Measurements from ENCODE around the gene ATP6V1B1. TPM values are rescaled to one million over a fixed set of nuclear protein-coding genes. Genes with fewer than 3 reads are reported as not detected.

ATP6V1B1 gene
- total and polyA plus RNA-seq, 2 donors (not counting 1 experiment from before 2014, with no cell fraction given): 1.0 to 2.1 TPM

DNA sequence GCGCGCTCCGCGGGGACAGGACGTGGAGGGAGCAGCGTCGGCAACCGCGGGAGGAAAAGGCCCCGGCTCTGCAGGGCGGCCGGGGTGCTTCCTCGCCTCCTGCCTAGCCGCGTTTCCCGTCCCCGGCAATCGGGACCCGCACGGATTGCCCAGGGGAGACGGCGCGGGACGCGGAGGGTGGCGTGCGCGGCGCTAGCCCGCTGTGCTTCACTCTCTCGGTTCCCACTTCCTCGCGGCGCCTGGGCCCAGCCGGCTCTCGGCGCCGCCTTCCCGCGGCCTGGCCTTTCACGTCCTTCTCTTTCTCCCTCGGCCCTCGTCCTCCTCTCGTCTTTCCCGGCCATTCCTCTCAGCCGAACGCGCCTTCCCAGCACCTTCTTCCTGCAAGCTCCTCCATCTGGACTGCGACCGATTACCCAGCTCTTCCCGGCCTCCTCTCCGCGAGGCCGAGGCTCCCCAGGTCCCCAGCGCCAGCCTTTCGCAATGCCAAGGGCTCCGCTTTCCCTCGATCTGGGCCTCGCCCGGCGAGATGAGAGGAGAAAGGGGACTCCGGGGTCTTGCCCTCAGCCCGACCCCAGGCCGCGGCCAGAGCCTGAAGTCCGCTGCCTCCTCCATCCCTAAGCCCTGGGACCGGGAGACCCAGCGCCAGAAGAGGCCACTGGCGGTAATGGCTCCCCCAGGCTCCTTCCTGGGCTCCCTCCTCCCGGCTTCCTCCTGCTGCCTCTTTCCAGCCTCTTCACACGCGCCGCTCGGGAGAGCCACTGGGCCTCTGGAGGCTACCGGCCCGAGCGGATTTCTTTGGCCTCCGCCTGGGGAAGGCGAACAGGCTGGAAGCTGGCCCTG, 34.3 kb upstream of the ATP6V1B1 start:
- Histone ChIP-seq H3K9ac (ENCODE audit: insufficient read depth, low read length) (peak overlapping the region; percentile 76), H3K79me2 (ENCODE audit: control insufficient read depth, insufficient read depth, low read length) (no peaks in the 10 kb centered on the region), H3K4me1 (ENCODE audit: control insufficient read depth, extremely low read depth, insufficient read depth, low read length) (peaks cover 5% of the 10 kb centered on the region), H3K4me3 (replicated peaks in 1 of 4; ENCODE audit: control extremely low read depth in 1 of 4, insufficient read depth in 1 of 4, low read depth in 3 of 4, low read length in 4 of 4) (peak overlapping the region; percentile 58 to 82 (median 74)), H3K27ac (ENCODE audit: insufficient read depth, low read length) (peak overlapping the region; percentile 80), H3K36me3 (ENCODE audit: control insufficient read depth, insufficient read depth, low read length) (no peaks in the 10 kb centered on the region), H3K9me3 (ENCODE audit: control insufficient read depth, insufficient read depth, low read depth, low read length) (no peaks in the 10 kb centered on the region), H4K20me1 (ENCODE audit: control insufficient read depth, extremely low read depth, insufficient read depth, low read length) (no peaks in the 10 kb centered on the region), H3K27me3 (ENCODE audit: control insufficient read depth, insufficient read depth, low read length) (peaks cover 34% of the 10 kb centered on the region), H3K4me2 (ENCODE audit: extremely low read depth, insufficient read depth, low read length) (peak overlapping the region; percentile 91), H2AFZ (ENCODE audit: low read length) (peak overlapping the region; percentile 94)
- TF ChIP-seq EZH2 (IDR thresholded peaks at IDR 0.05; ENCODE audit: low read length, missing control alignments): no peak
- no peak for TF ChIP-seq CTCF (conservative IDR thresholded peaks at IDR 0.05 in 1 of 2, IDR thresholded peaks at IDR 0.05 in 1 of 2; ENCODE audit: low read depth in 1 of 2, low read length in 2 of 2)
- DNase-seq (ENCODE audit: low read depth in 2 of 2): peak; percentile 55 to 58

GRCh38 chr2:70902067-70902442, 33.6 kb upstream of the ATP6V1B1 start:
- peak overlapping the region; percentile 91 for H3K4me2 ChIP-seq (ENCODE audit: extremely low read depth, insufficient read depth, low read length)
- H3K27me3 ChIP-seq (ENCODE audit: control insufficient read depth, insufficient read depth, low read length): peaks cover 30% of the 10 kb centered on the region
- H3K9ac ChIP-seq (ENCODE audit: insufficient read depth, low read length): peak overlapping the region; percentile 76
- H3K9me3 ChIP-seq (ENCODE audit: control insufficient read depth, insufficient read depth, low read depth, low read length): no peaks in the 10 kb centered on the region
- no peak for TF ChIP-seq CTCF (conservative IDR thresholded peaks at IDR 0.05 in 1 of 2, IDR thresholded peaks at IDR 0.05 in 1 of 2; ENCODE audit: low read depth in 1 of 2, low read length in 2 of 2)
- TF ChIP-seq EZH2 (IDR thresholded peaks at IDR 0.05; ENCODE audit: low read length, missing control alignments): no peak
- peak overlapping the region; percentile 58 to 82 (median 74) for H3K4me3 ChIP-seq (replicated peaks in 1 of 4; ENCODE audit: control extremely low read depth in 1 of 4, insufficient read depth in 1 of 4, low read depth in 3 of 4, low read length in 4 of 4)
- H4K20me1 ChIP-seq (ENCODE audit: control insufficient read depth, extremely low read depth, insufficient read depth, low read length): no peaks in the 10 kb centered on the region
- DNase-seq (ENCODE audit: low read depth in 2 of 2): peak; percentile 15 to 19
- no peaks in the 10 kb centered on the region for H3K79me2 ChIP-seq (ENCODE audit: control insufficient read depth, insufficient read depth, low read length)
- peak overlapping the region; percentile 80 for H3K27ac ChIP-seq (ENCODE audit: insufficient read depth, low read length)
- peak overlapping the region; percentile 94 for H2AFZ ChIP-seq (ENCODE audit: low read length)
- peaks cover 5% of the 10 kb centered on the region for H3K4me1 ChIP-seq (ENCODE audit: control insufficient read depth, extremely low read depth, insufficient read depth, low read length)
- H3K36me3 ChIP-seq (ENCODE audit: control insufficient read depth, insufficient read depth, low read length): no peaks in the 10 kb centered on the region

DNA sequence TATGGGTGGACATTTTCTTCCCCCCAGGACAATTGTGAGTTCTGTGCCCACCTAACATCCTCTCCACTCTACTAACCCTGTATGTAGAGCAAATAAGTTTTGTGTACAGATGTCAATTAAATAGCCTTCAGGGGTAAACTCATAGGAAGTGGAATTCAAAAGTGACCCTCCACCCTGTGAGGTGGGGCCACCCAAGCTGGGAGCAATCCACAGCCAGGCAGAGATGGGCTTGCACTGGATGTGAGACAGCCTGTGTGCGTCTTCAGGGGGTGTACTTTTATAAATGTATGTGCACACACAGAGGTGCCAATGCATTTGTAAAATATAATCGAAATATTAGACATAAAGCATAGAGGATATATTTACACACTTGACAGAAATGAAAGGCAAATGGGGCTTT, 33.1 kb upstream of the ATP6V1B1 start:
- Histone ChIP-seq H4K20me1 (ENCODE audit: control insufficient read depth, extremely low read depth, insufficient read depth, low read length) (no peaks in the 10 kb centered on the region), H3K36me3 (ENCODE audit: control insufficient read depth, insufficient read depth, low read length) (no peaks in the 10 kb centered on the region), H3K4me2 (ENCODE audit: extremely low read depth, insufficient read depth, low read length) (no peak overlapping the region), H3K9ac (ENCODE audit: insufficient read depth, low read length) (no peak overlapping the region), H3K4me3 (replicated peaks in 1 of 4; ENCODE audit: control extremely low read depth in 1 of 4, insufficient read depth in 1 of 4, low read depth in 3 of 4, low read length in 4 of 4) (no peak overlapping the region), H3K4me1 (ENCODE audit: control insufficient read depth, extremely low read depth, insufficient read depth, low read length) (peaks cover 5% of the 10 kb centered on the region), H3K27me3 (ENCODE audit: control insufficient read depth, insufficient read depth, low read length) (peaks cover 25% of the 10 kb centered on the region), H2AFZ (ENCODE audit: low read length) (no peak overlapping the region), H3K27ac (ENCODE audit: insufficient read depth, low read length) (no peak overlapping the region), H3K9me3 (ENCODE audit: control insufficient read depth, insufficient read depth, low read depth, low read length) (no peaks in the 10 kb centered on the region), H3K79me2 (ENCODE audit: control insufficient read depth, insufficient read depth, low read length) (no peaks in the 10 kb centered on the region)
- TF ChIP-seq EZH2 (IDR thresholded peaks at IDR 0.05; ENCODE audit: low read length, missing control alignments): no peak
- no peak for TF ChIP-seq CTCF (conservative IDR thresholded peaks at IDR 0.05 in 1 of 2, IDR thresholded peaks at IDR 0.05 in 1 of 2; ENCODE audit: low read depth in 1 of 2, low read length in 2 of 2)
- DNase-seq (ENCODE audit: low read depth in 2 of 2): no peak

Data from fibroblast of lung (primary cell).